Superior temporal gyrus (tissue), 1 donor: ENCODE measurements around the gene CCDC187.

Source experiments
- DNase-seq: peaks from one replicate; pipeline ENCODE4 v3.0.0-alpha.2; 2016; ENCODE audit errors: extremely low spot score

The CCDC187 gene

DNA sequence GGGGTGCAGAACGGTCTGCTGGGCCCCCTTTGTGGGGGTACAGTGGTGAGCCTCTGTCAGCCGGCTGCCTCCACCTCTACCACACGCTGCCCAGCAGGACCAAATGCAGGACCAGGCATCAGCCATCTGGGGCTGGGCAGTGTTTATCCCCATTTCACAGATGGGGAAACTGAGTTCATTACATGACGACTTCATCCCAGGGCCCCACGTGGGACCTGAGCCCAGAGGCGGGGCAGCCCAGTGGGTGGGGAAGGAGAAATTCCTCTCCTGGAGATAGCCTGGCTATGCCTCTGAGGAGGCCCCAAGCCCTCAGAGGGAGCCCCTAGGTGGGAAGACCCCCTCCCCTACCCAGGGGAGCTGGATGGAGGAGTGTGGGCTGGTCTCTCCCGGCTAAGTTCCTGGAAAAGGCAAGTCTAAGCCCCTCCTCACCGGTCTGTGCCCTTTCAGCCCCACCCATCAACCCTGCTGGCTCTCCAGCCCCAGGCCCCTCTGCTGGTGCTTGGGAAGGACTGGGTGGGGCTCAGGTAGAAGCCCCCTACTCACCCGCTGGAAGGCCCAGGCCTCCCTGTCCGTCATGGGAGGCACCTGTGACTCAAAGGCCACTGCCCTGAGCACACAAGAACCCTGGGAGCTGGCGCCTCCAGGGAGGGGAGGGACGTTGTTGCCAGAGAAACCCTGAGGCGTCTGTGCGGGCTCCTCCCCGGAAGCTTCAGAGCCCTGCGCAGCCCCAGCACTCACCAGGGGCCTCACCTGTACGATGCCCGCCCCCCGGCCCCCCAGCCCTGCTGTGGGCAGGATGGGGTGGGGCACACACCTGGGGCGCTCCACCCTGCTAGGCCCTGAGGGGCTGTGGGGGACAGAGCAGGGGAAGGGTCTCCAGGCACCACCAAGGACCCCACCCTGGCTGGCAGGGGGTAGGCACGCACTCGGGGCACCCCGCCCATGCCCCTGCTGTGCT, 7.4 kb upstream of the CCDC187 start:
- DNase-seq = no peak

DNA sequence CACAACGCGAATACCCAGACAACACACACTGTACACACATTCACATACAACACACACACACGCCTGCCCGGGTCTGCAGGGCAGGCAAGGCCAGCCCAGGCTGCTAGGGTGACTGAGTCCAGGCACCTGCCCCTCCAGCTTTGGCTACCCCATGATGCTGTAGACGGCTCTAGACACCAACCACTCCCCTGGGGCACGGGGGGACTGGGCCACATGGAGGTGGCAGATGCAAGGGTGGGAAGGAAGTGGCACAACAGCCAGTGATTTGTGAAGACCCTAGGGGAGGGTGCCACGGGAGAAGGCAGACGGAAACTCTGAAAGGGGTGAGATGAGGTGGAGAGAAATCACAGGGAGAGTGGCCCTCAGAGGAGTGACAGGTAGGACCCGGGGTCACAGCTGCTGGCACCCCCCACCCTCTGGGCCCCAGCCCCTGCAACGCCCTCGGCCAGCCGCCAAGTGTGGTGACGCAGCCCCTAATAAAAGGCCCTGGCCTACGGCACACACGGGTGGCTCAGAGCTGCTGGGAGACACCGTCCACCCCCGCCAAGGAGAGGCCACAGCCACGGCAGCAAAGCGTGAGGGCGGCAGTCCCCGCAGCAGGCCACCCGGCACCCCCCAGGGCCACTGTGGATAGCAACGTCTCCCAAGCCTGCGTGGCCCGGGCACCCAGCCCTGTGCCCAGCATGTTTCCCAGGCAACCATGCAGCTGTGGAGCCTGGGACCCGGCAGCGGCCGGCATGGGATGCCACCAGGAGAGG, 6.6 kb upstream of the CCDC187 start:
- DNase-seq = no peak

- no peak for DNase-seq
Measured at GRCh38 chr9:136309806-136310220, 5.9 kb upstream of the CCDC187 start.

GRCh38 chr9:136309101-136309801, 5.4 kb upstream of the CCDC187 start:
- DNase-seq = no peak

- no peak for DNase-seq
Measured at GRCh38 chr9:136308702-136309053, 4.8 kb upstream of the CCDC187 start.

DNA sequence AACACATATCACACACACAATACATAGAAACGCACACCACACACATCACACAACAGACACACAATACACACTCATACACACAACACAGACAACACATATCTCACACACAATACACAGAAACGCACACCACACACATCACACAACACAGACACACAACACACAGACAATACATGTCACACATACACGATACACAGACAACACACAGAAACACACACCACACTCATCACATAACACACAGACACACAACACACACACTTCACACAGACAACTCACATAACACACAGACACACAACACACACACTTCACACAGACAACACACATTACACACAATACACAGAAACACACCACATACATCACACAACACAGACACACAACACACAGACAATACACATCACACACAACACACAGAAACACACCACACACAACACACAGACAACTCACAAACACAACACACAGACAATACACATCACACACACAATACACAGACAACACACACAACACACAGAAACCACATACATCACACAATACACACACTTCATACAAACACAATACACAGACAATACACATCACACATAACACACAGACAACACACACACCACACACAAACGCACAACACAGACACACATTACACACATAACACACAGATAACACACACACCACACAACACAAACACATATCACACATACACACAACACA, 4.3 kb upstream of the CCDC187 start:
- DNase-seq = no peak

DNA sequence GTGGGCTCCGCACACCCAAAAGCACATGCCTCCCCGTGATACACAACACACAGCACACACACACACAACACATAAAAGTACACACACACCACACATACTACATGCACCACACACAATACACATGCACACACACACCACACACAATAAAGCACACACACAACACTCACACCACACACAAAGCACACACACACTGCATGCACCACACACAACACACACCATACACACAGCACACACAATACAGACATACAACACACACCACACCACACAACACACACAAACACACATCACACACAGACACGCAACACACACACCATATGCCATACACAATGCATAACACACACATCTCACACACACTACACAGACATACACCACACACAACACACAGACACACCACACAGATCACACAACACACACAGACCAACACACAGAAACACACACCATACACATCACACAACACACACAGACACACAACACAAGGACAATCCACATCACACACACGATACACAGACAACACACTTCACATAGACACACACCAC, 3.4 kb upstream of the CCDC187 start:
- DNase-seq = no peak

DNA sequence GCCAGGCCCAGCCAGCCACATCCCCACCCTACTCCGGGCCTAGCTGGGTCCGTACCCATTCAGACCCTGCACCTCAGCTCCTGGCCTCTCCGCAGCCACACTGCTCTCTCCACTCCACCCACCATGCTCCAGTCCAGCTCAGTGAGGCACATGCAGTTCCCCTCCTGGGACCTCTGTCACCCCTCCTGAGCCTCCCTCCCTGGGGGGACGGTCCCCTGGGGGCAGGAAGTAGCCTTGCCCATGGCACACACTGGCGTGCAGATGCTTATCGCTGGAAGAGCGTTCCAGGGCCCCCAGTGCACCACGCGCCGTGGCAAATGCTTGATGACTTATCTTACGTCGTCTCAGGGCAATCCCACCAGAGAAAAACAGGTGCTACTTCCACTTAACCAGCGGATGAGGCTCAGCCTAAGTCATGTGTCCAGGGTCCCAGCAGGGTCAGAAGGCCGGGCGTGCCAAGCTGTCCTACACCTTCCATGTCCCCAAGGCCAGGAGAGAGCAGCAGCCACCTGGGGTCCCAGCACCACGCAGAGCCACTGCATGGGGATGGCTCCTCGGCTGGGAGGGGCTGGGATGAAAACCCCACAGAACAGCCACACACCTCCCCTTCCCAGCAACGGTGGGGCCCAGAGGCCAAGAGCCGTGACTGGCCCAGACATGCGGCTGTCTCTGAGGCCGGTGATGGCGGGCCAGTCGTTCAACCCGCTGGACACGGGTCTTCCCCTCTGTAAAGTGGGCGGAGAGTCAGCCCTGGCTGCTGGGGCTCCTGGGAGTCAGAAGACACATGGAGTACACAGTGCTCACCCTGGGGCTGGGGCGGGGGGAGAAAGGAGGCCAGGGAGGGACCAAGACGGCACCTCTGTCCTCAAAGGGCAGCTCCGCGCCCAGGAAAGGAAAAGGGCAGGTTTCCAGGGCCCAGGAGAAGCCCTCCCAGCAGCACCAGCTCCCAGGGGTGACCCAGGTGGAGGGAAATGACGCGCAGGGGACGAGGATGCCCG, 2.6 kb upstream of the CCDC187 start:
- DNase-seq = no peak

GRCh38 chr9:136305804-136306203, 1.9 kb upstream of the CCDC187 start:
- no peak for DNase-seq

DNA sequence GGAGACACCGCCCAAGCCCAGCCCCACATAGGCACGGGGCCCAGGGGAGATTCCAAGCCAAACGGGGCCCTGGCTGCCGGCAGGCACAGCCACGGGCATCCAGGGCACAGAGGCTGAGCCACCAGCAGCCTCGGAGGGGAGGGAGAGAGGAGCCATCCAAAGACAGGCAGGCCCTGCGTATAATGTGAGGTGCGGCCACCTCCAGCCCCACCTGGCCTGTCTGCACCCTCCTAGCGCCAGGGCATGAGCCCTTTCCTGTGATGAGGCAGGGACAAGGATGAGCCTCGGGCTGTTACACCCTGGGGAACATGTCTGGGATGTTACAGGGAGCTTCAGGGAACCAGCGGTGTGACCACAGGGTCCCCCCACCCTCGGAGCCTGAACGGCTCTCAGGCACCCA, 1.1 kb upstream of the CCDC187 start:
- DNase-seq = no peak

DNA sequence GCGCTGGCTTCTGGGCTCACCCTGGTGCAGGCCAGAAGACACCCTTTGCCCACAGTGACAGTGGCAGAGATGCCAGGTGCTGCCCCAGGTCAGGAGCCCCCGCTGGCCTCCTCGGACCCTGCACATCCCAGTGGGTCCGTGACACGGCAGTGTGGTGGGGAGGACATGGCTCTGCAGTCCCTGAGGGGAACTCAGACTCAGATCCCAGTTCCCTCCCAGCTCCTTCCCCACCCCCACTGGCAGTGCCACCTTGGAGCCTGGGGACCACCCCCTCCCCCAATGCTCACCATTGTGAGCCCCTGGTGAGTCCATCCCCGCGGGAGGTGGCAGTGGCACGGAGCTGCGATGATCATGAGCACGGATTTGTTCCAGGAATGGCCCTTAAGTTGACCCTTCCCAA, 562 bp upstream of the CCDC187 start:
- DNase-seq = no peak

DNA sequence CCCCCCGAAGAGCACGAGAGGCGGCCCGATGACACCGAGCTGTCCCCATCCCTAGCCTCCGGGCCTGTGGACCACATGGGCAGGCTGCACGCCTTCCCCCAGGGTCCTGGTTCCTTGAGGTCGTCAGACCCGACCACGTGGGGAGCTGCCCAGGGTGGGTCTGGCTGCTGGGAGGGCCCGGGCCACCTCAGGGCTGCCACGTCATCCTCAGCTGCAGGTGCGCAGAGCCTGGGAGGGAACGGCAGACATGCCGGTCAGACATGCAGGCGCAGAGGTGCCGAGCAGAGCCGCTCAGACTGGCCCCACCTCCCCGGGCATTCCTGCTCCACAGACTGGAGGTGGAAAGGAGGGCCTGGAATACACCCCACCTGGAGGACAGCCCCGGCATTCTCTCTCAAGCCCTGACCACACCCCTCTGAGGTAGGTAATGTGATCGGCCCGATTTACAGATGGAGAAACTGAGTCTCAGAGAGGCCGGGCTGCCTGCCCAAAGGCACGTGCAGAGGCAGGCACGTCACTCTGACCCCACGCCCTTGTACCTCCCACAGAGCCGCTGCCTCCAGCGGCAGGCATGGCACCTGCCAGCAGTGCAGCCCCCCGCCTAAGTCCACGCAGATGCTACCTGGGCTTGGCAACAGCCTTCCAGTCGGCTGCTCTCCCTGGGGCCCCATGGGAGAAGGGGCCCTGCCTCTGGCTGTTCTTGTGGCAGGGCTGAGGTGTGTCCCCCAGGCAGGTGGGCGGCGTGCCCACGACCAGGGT, 649 bp downstream of the CCDC187 start:
- DNase-seq = no peak

GRCh38 chr9:136302527-136302926, 1.4 kb downstream of the CCDC187 start:
- DNase-seq = no peak

DNA sequence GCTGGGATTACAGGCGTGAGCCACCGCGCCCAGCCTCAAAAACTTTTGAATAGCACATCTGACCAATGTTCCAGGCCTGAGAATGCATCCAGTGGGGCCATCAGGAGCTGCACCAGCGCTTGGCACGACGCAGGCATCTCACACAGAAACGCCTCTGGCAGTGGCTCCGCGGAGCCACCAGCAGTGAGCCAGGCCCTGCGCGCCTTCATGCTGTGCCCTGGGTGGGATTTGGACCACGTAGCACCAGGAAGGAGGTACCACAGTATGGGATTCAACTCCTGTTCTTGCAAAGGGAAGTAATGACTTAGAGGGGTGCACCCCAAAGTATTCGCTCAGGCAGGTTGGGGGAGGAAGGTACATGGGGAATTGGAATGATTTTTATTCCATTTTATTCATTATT, 3.0 kb downstream of the CCDC187 start:
- no peak for DNase-seq

GRCh38 chr9:136300016-136300545, 3.8 kb downstream of the CCDC187 start:
- DNase-seq = no peak

DNA sequence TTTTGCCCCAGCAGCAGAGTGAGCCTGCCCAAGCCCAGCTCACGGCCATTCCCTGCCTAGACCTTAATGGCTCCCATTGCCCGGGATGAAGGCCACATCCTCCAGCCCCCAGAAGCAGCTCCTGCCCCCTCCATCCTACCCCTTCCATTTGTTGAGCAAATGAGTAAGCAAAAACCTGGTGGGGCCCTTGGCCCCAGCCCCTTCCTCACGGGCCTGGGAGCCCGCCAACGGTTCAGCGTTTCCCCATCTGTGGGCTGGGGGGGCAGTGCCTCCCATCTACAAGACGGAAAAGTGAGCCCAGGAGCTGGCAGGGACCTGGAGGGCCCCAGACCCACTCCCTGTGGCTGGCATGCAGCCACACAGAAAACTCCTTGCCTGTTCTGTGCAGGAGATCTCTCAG, 4.4 kb downstream of the CCDC187 start:
- DNase-seq = no peak

GRCh38 chr9:136299116-136299515, 4.8 kb downstream of the CCDC187 start:
- DNase-seq = no peak

- no peak for DNase-seq
Measured at GRCh38 chr9:136297766-136298735, 5.8 kb downstream of the CCDC187 start.
